Panc1 (cell line): ENCODE data around the gene USP24. TPM values are rescaled to one million over a fixed set of nuclear protein-coding genes. Genes with fewer than 3 reads are reported as not detected.

ENCODE experiments used
- ATAC-seq: fragments of 200-7000 bp; cut with Tn5 transposase; 2 replicates; pipeline ENCODE4 v1.9.1; 2020; ENCODE audit warnings: mild to moderate bottlenecking, moderate library complexity
- BruUV-seq: library from RNA; stranded (reverse); fragments of 400-500 nt; replicated peaks from 2 replicates; lab custom pipeline; 2021; lab: Mats Ljungman, UMichigan
- CTCF ChIA-PET: fragments of 300-600 bp; sonication (Branson Sonifier 250); formaldehyde crosslinking; loops from one replicate; lab custom pipeline; 2022; ENCODE audit warnings: antibody characterized with exemption; lab: Charles Lee
- POLR2A ChIA-PET: fragments of 300-600 bp; sonication (Branson Sonifier 250); formaldehyde crosslinking; loops from one replicate; lab custom pipeline; 2022; ENCODE audit warnings: antibody characterized with exemption; lab: Charles Lee
- DNase-seq: peaks from one replicate; pipeline ENCODE4 v3.0.0-alpha.2; 2010; ENCODE audit warnings: low read depth, low spot score
- H3K27ac ChIP-seq: 2 replicates; pipeline ENCODE4 v1.5.1; 2011; ENCODE audit warnings: mild to moderate bottlenecking, low read length, inconsistent platforms
- H3K27me3 ChIP-seq: fragments of 200-500 bp; sonication (Bioruptor generic); 2 replicates; pipeline ENCODE4 v1.6.0; 2014; ENCODE audit warnings: low read length, inconsistent platforms; ENCODE audit not compliant: control insufficient read depth, insufficient read depth
- H3K36me3 ChIP-seq: fragments of 200-500 bp; sonication (Bioruptor generic); 2 replicates; pipeline ENCODE4 v1.5.1; 2014; ENCODE audit warnings: inconsistent platforms, mild to moderate bottlenecking, low read length, moderate library complexity; ENCODE audit not compliant: control insufficient read depth, insufficient read depth
- H3K4me1 ChIP-seq: 2 replicates; pipeline ENCODE4 v1.5.1; 2011; ENCODE audit warnings: inconsistent platforms, mild to moderate bottlenecking, low read length, moderate library complexity; ENCODE audit not compliant: control insufficient read depth, insufficient read depth
- H3K4me3 ChIP-seq, 2 experiments: 2 replicates each; pipeline ENCODE4 v1.5.1; 2011 to 2012; ENCODE audit warnings: low read depth in 2 of 2, low read length in 2 of 2, mild to moderate bottlenecking in 2 of 2, inconsistent platforms in 1 of 2, moderate library complexity in 1 of 2
- H3K9me3 ChIP-seq: fragments of 200-500 bp; sonication (Bioruptor generic); 2 replicates; pipeline ENCODE4 v1.5.1; 2014; ENCODE audit warnings: low read depth, mild to moderate bottlenecking, inconsistent platforms, low read length, moderate library complexity; ENCODE audit not compliant: control insufficient read depth, insufficient read depth
- CTCF ChIP-seq: fragments of 450-650 bp; IDR thresholded peaks from 2 replicates; pipeline ENCODE4 v1.5.1; 2017; ENCODE audit warnings: mild to moderate bottlenecking
- POLR2AphosphoS5 ChIP-seq: IDR thresholded peaks from 2 replicates; pipeline ENCODE4 v1.6.1; 2012; ENCODE audit warnings: mild to moderate bottlenecking, low read depth, low read length, moderate library complexity
- REST ChIP-seq, 2 experiments: IDR thresholded peaks; 2 replicates each; pipeline ENCODE4 v1.6.1; 2011 to 2012; ENCODE audit warnings: low read depth in 2 of 2, control low read depth in 1 of 2, low read length in 1 of 2, mild to moderate bottlenecking in 1 of 2, moderate library complexity in 1 of 2; ENCODE audit not compliant: insufficient read depth in 1 of 2
- SIN3A ChIP-seq: IDR thresholded peaks from 2 replicates; pipeline ENCODE4 v1.6.1; 2012; ENCODE audit warnings: low read depth, mild to moderate bottlenecking, low read length, moderate library complexity, borderline replicate concordance; ENCODE audit not compliant: insufficient read depth
- TCF7L2 ChIP-seq: IDR thresholded peaks from 2 replicates; pipeline ENCODE4 v1.6.1; 2011; ENCODE audit warnings: mild to moderate bottlenecking, low read depth, low read length, inconsistent platforms
- in situ Hi-C: cut with HindIII; loops from 2 replicates; pipeline ENCODE4 v1.10.0; 2016; ENCODE audit warnings: low sequenced_read_pairs, low pct_unique_long_range_greater_than_20kb
- intact Hi-C: fragments of 100-400 bp; cut with micrococcal nuclease; formaldehyde crosslinking; loops from one replicate; pipeline ENCODE4 v1.10.0; 2022; ENCODE audit not compliant: unreplicated experiment
- total RNA-seq: library from RNA; stranded (reverse); gene quantifications from one replicate; pipeline ENCODE4 v1.2.1, GENCODE V29; 2021; ENCODE audit not compliant: unreplicated experiment

Gene USP24
- total RNA-seq, 1 experiment from 2014 or later = 52.2 TPM

GRCh38 chr1:55044617-55045397, 170.4 kb downstream of the USP24 start:
- intact Hi-C loops = no loop called here

GRCh38 chr1:55043726-55044125, 171.4 kb downstream of the USP24 start:
- H3K27ac ChIP-seq = no peak overlapping the region
- H3K4me1 ChIP-seq = peaks cover 8% of the 10 kb centered on the region; the same call in 1 of the 2 replicates
- ATAC-seq (no peak), DNase-seq (no peak)
- in situ Hi-C loops (no loop called here), intact Hi-C loops (no loop called here)
- BruUV-seq = no TSS peak
- no peak for TF ChIP-seq CTCF
- TF ChIP-seq TCF7L2 = no peak
- no peak for TF ChIP-seq SIN3A
- no peak for TF ChIP-seq POLR2AphosphoS5
- TF ChIP-seq REST (IDR thresholded peaks at IDR 0.05; ENCODE audit: insufficient read depth in 1 of 2, low read depth in 2 of 2, low read length in 1 of 2) = no peak
- CTCF ChIA-PET = no interaction called here
- no peaks in the 10 kb centered on the region for H3K36me3 ChIP-seq
- POLR2A ChIA-PET = no interaction called here
- peaks cover 10% of the 10 kb centered on the region for H3K27me3 ChIP-seq
- H3K9me3 ChIP-seq = no peaks in the 10 kb centered on the region
- H3K4me3 ChIP-seq = no peak overlapping the region

More at GRCh38 chr1:55044617-55045397, 170.4 kb downstream of the USP24 start:
- H3K36me3 ChIP-seq = no peaks in the 10 kb centered on the region
- ChIA-PET CTCF (no interaction called here), POLR2A (no interaction called here)
- DNase-seq (no peak), ATAC-seq (no peak)
- TF ChIP-seq POLR2AphosphoS5 = no peak
- TF ChIP-seq TCF7L2 = no peak
- TF ChIP-seq REST (IDR thresholded peaks at IDR 0.05; ENCODE audit: insufficient read depth in 1 of 2, low read depth in 2 of 2, low read length in 1 of 2) = no peak
- no peak for TF ChIP-seq SIN3A
- no peak for TF ChIP-seq CTCF
- H3K4me3 ChIP-seq = no peak overlapping the region
- H3K9me3 ChIP-seq = no peaks in the 10 kb centered on the region
- no peak overlapping the region for H3K27ac ChIP-seq
- in situ Hi-C loops = no loop called here
- BruUV-seq = no TSS peak
- peaks cover 6% of the 10 kb centered on the region for H3K27me3 ChIP-seq
- H3K4me1 ChIP-seq = peaks cover 8% of the 10 kb centered on the region; the same call in 1 of the 2 replicates
